Kidney (tissue), 14 donors: ENCODE measurements around the gene CDRT4. TPM values are rescaled to one million over a fixed set of nuclear protein-coding genes. Genes with fewer than 3 reads are reported as not detected.

Experiments
- DNase-seq, 5 donors: peaks; one replicate each; pipeline ENCODE4 v3.0.0-alpha.2; 2013 to 2020
- FAIRE-seq: peaks from 2 replicates; lab custom pipeline; 2012; peaks lifted over from hg19 to GRCh38; lab: Jason Lieb, UNC
- H3K27ac ChIP-seq, 2 donors: one replicate each; pipeline ENCODE4 v1.7.0; 2013; ENCODE audit warnings: low read depth in 2 of 2, low read length in 2 of 2, inconsistent platforms in 1 of 2
- H3K27me3 ChIP-seq: one replicate; pipeline ENCODE4 v1.7.1; 2013; ENCODE audit warnings: low read length, inconsistent platforms; ENCODE audit not compliant: control insufficient read depth, insufficient read depth
- H3K36me3 ChIP-seq, 3 donors: one replicate each; pipeline versions ENCODE4 v1.7.0 to v1.7.1; 2013; ENCODE audit warnings: low read length in 3 of 3, control low read depth in 1 of 3, inconsistent platforms in 1 of 3; ENCODE audit not compliant: insufficient read depth in 3 of 3, control insufficient read depth in 2 of 3
- H3K4me1 ChIP-seq, 3 donors: one replicate each; pipeline versions ENCODE4 v1.7.0 to v1.7.1; 2013; ENCODE audit warnings: low read length in 3 of 3, inconsistent platforms in 1 of 3, low read depth in 1 of 3; ENCODE audit not compliant: control insufficient read depth in 2 of 3, insufficient read depth in 2 of 3
- H3K4me3 ChIP-seq, 3 donors: one replicate each; pipeline versions ENCODE4 v1.7.0 to v1.8.1; 2013; ENCODE audit warnings: low read length in 3 of 3, control low read depth in 1 of 3, inconsistent platforms in 1 of 3
- H3K9ac ChIP-seq, 3 donors: one replicate each; pipeline versions ENCODE4 v1.7.0 to v1.7.1; 2013; ENCODE audit warnings: low read length in 3 of 3, control low read depth in 1 of 3, inconsistent platforms in 1 of 3
- H3K9me3 ChIP-seq, 3 donors: one replicate each; pipeline versions ENCODE4 v1.7.0 to v1.7.1; 2013; ENCODE audit warnings: low read length in 3 of 3, control low read depth in 1 of 3, inconsistent platforms in 1 of 3; ENCODE audit not compliant: control insufficient read depth in 2 of 3, insufficient read depth in 1 of 3
- CTCF ChIP-seq: IDR thresholded peaks from 3 replicates; pipeline ENCODE4 v1.5.1; 2012; ENCODE audit warnings: mild to moderate bottlenecking, moderate library complexity, borderline replicate concordance; ENCODE audit not compliant: insufficient read depth; ENCODE audit errors: extremely low read depth
- intact Hi-C: fragments of 100-400 bp; cut with DNase I; formaldehyde crosslinking; loops from one replicate; pipeline ENCODE4 v1.11.1; 2022
- polyA plus RNA-seq: library from polyadenylated mRNA; stranded (reverse); fragments of 350-450 nt; fragmentation: Illumina TruSeq; extraction: RNeasy Lipid Tissue Mini Kit (QIAGEN cat#74804); gene quantifications from one replicate; pipeline ENCODE4 v1.2.3, GENCODE V29; 2014; ENCODE audit warnings: low read depth, low replicate concordance; ENCODE audit not compliant: insufficient read depth
- total RNA-seq: library from RNA; stranded (reverse); fragmentation: NEBNext Ultra II Directional; extraction: Animal tissue kit (Norgen Biotek cat#: 25700); gene quantifications from one replicate; pipeline ENCODE4 v1.2.1, GENCODE V29; 2021
- donor health status: control.
- donor health status: control.
- donor health status: control.
- donor health status: control.
- donor health status: control.
- donor health status: DM: yes; HTN: yes; CAD: no.
- donor health status: Normal renal cell carcinoma (clear cell type).

Gene CDRT4
- total and polyA plus RNA-seq, 2 donors from 2014 or later, result 4.6 to 8.0 TPM

GRCh38 chr17:15482476-15482875, 15.1 kb upstream of the CDRT4 start:
- Histone ChIP-seq H3K27ac (no peak overlapping the region), H3K36me3 (peaks cover 0 to 5% (median 0%) of the 10 kb centered on the region in 3 donors), H3K4me3 (no peak overlapping the region), H3K4me1 (no peaks in the 10 kb centered on the region), H3K9ac (no peak overlapping the region), H3K27me3 (no peaks in the 10 kb centered on the region), H3K9me3 (no peaks in the 10 kb centered on the region)
- intact Hi-C loops, result no loop called here
- no peak for FAIRE-seq
- TF ChIP-seq CTCF, result no peak
- no peak for DNase-seq

GRCh38 chr17:15481481-15481880, 14.1 kb upstream of the CDRT4 start:
- no peak overlapping the region for H3K4me3 ChIP-seq
- H3K4me1 ChIP-seq, result no peaks in the 10 kb centered on the region
- no peak overlapping the region for H3K9ac ChIP-seq
- TF ChIP-seq CTCF, result no peak
- H3K9me3 ChIP-seq, result no peaks in the 10 kb centered on the region
- intact Hi-C loops, result no loop called here
- no peak for FAIRE-seq
- no peaks in the 10 kb centered on the region for H3K27me3 ChIP-seq
- H3K27ac ChIP-seq, result no peak overlapping the region
- DNase-seq, result no peak
- peaks cover 0 to 5% (median 0%) of the 10 kb centered on the region in 3 donors for H3K36me3 ChIP-seq

- H3K27me3 ChIP-seq, result no peaks in the 10 kb centered on the region
- H3K36me3 ChIP-seq, result peaks cover 0 to 5% (median 0%) of the 10 kb centered on the region in 3 donors
- intact Hi-C loops, result no loop called here
- H3K27ac ChIP-seq, result no peak overlapping the region
- H3K9me3 ChIP-seq, result no peaks in the 10 kb centered on the region
- H3K9ac ChIP-seq, result no peak overlapping the region
- H3K4me3 ChIP-seq, result no peak overlapping the region
- no peaks in the 10 kb centered on the region for H3K4me1 ChIP-seq
- FAIRE-seq, result no peak
- no peak for DNase-seq
- no peak for TF ChIP-seq CTCF
Measured at GRCh38 chr17:15480204-15480603, 12.8 kb upstream of the CDRT4 start.

GRCh38 chr17:15479703-15480102, 12.3 kb upstream of the CDRT4 start:
- DNase-seq (peak in 2 of 5 donors; percentile 11 to 44), FAIRE-seq (no peak)
- no peak overlapping the region for H3K27ac ChIP-seq
- no peak overlapping the region for H3K4me3 ChIP-seq
- H3K9ac ChIP-seq, result no peak overlapping the region
- peaks cover 0 to 5% (median 0%) of the 10 kb centered on the region in 3 donors for H3K36me3 ChIP-seq
- no peaks in the 10 kb centered on the region for H3K4me1 ChIP-seq
- no peaks in the 10 kb centered on the region for H3K9me3 ChIP-seq
- intact Hi-C loops, result no loop called here
- H3K27me3 ChIP-seq, result no peaks in the 10 kb centered on the region
- no peak for TF ChIP-seq CTCF
